Measurements from ENCODE around the gene ICOS.
"Not testable (repeated sequence)": the region's sequence is repeated elsewhere in the genome, so short reads cannot be mapped to it uniquely, and the experiment has no call there.

Gene ICOS

DNA sequence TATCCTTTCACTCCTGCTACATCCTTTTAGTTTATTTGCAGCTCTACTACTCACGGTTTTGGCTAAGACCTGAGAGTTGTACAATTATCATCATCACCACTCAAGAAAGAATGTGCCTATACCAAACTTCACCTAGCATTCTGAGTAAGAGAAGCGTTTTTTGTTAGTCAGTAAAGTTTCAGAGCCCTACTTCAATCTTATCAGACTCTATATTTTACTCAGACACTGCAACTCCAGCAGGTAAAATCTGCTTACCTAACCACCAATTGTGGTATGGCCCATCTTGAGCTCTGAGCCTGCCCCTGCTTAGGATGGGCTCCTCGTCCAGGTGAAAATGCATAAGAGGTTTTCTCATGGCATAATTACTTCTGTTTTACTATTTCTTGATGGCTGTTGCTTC, 37.1 kb downstream of the ICOS start:
- DNase-seq (ENCODE audit: low spot score): no peak

DNA sequence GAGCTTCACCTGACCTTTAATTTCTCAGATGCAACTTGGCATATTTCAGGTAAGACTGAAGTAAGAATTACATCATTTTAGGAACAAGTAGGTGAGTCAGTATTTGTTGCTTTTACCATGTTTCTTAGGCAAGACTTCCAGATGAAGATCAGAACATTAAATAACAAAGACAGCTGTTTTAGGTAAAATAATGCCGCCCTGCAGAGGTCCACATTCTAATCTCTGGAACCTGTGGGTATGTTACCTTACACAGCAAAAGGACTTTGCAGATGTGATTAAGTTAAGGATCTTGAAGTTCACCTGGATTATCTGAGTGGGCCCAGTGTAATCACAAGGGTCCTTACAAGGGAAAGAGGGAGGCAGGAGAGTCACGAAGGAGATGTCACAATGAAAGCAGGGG, 39.3 kb downstream of the ICOS start:
- no peak for DNase-seq (ENCODE audit: low spot score)

DNA sequence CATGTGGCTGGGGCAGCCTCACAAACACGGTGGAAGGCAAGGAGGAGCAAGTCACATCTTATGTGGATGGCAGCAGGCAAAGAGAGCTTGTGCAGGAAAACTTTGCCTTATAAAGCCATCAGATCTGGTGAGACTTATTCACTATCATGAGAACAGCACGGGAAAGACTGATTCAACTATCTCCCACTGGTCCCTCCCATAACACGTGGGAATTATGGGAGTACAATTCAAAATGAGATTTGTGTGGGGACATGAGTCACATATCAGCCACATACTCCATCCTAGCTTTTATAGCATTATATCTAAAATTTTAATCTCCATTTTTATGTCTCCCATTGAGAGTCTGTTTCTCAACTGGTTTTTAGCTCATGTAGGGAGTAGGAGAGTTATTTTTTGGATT, 45.7 kb downstream of the ICOS start:
- no peak for DNase-seq (ENCODE audit: low spot score)

DNA sequence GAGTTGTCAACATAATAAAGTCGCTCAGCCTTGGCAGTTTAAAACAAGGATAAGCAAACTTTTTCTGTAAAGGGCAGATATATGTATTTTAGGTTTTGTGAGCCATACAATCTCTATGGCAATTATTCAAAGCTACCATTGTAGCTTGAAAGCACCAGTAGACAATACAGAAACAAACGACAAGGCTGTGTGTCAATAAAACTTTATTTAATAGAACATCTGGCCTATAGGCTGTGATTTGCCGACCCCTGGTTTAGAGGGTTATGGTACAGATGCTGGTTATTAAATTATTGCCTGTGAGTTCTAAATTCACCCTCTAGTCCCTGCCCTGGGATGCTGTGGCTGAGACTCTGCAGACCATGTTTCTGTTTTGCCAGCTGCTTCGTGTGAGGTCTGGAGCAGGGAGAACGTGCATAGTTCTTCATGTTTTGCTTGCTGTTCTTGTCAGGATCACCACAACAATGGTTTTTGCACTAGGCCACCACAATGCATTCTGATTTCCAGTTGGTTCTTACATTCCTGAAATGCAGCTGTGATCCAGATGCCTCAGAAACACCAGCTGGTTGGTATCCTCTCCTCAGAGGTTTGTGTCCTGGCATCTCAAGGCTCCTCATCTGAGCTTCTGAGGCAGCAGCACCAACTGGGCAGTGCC, 46.6 kb downstream of the ICOS start:
- no peak for DNase-seq (ENCODE audit: low spot score)

DNA sequence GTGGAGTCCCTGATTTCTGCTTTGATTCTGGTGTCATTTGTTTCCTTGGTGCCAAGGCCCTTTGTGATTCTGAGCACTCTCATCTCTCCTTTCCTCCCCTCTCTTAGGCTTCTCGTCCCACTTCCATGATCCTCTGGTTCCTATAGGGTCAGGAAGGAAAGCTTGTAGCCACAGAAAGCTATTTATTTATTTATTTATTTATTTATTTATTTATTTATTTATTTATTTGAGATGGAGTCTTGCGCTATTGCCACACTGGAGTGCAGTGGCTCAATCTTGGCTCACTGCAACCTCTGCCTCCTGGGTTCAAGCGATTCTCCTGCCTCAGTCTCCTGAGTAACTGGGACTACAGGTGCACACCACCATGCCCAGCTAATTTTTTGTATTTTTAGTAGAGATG, 49.4 kb downstream of the ICOS start:
- not testable (repeated sequence) for DNase-seq (ENCODE audit: low spot score)

DNA sequence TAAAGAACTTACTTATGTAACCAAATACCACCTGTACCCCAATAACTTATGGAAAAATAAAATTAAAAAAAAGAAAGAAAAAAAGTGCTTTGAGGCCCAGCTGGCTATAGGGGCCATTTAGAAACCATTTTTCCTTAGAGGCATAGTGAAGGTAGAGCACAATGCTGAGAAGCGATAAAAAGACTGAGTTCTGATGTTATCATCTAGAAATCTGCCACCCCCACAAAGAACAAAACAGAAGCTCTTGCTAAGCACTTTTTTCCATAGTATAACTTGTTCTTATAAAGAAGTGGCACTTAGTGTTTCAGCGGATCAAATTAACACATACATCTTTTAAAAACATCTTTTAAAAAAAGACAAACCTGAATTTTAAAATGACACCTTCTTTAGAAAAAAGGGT, 51.4 kb downstream of the ICOS start:
- DNase-seq (ENCODE audit: low spot score): no peak

DNA sequence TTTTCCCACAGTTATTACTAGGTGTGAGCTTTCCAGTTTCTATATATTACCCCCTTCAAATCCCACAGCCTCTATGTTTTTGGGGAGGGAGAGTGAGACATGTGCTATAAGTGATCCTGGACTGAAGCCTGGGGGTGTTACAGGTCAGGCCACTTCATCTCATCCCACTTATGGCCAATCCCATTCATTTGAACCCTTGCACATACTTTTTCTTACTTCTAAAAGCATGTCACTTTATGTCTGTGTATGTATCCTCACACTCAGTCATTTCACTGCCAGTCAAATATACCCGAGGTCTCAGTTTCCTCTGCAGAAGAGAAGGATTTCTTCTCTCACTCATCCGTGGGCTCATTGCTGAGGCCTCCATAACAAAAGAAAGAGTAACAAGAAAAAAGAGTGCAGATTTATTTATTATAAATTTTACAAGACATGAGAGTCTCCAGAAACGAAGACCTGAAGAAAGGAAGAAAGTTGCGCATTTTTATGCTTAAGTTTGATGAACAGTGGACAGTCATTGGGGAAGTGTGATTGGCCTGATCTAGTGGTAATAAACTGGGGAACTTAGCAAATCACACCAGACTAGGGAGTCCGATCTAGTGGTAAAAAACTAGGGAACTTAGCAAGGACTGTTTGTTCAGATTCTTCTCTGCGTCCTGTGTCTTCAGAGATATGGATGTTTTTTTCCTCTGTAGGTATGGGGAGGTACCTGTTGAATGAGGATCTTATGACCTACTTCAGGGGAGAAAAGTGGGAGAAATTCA, 52.1 kb downstream of the ICOS start:
- no peak for DNase-seq (ENCODE audit: low spot score)

DNA sequence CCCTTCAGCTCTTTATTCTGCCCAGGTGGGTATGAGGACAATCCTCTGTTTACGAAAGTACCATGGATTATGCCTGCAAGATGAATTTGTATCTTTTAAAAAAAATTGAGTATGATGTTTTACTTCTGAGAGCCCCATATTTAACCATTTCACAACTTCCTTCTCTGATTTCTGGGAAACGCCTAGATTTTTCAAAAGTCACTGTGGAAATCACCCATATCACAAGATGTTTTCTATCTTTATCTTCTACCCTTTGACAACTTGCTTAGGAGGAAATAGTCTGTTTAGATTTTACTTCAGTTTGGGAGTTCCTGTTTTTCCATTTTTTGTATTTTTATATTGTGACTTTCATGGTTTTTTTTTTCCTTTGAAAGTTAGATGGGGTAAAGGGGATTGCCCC, 53.0 kb downstream of the ICOS start:
- DNase-seq (ENCODE audit: low spot score): no peak

DNA sequence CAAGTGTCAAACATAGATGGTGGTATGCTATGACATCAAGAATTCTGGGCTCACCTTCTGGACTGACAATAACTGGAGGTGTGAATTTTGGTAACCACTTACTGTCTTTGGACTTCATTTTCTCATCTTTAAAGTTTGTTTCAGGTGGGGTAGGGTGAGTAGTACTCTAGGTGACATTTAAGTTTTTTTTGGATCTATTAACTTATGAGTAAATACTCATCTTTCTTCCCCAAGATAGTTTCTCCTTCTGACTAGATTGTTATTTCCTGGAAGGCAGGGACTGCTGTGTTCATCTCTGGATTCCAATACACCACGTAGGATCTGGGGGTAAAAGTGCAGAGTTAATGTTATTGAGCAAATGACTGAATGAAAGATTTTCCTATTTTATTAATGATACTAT, 55.9 kb downstream of the ICOS start:
- DNase-seq (ENCODE audit: low spot score): no peak

DNA sequence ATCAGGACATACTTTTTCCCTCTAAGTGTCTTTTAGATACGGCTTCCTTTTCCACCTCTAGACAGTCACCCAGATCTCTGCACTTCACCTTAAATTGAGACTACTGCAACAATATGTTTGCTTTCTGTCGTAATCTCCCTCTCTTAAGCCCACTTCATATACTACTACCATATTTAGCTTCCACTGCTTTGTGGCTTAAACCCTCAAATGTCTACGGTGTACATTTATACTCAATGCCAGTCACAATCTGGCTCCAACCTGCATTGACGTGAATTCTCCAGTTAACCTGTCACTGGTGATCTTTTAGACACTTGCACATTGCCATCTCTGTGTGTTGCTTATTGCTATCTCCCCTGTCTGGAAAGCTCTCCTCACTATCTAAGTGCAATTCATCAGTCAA, 56.4 kb downstream of the ICOS start:
- DNase-seq (ENCODE audit: low spot score): no peak

DNA sequence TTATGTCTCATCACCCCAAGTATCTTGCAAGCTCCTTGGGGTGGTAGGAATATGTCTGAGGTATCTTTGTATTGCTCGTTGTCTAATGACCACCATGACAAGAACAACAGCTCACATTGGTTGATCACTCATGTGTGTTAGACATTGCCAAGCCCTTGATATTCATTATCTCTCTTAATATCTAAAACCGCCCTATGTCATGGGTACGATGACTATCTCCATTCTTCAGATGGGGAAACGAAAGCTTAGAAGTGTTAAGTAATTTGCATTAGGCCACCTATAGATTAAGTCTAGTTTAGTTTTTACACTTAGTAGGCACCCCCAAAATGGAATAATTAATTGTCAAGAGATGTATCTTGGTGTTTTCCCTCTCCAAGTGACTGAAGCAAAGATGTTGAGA, 57.0 kb downstream of the ICOS start:
- no peak for DNase-seq (ENCODE audit: low spot score)

DNA sequence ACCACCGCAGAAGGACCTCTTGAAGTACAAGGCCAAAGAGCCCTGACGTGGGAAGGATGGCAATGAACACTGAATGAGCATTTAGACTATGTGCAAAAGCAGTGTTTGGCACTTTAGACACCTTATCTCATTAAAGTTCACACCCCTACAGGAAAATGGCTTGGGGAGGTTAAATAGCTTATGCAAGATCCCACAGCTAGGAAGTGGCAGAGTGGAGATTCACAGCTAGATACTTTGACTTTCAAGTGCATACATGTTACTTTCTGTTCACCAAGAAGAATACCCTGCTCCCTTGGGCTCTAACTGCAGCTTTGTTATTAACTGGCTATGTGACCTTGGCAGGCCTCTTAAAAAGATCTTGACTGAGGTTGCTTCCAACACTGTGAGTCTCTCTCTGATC, 58.2 kb downstream of the ICOS start:
- no peak for DNase-seq (ENCODE audit: low spot score)

DNA sequence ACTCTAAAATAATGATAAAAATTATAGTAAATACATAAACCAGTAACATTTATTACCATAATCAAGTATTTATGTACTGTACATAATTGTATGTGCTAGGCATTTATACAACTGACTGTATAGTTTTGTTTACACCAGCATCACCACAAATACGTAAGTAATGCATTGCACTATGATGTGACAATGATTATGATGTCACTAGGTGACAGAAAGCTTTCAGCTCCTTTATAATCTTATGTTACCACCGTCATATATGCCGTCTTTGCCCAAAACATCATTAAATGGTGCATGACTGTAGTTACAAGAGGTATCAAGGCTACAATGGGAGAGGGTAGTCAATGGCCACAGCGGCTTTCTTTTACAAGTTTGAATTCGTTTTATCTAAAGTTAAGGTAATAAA, 60.1 kb downstream of the ICOS start:
- no peak for DNase-seq (ENCODE audit: low spot score)

DNA sequence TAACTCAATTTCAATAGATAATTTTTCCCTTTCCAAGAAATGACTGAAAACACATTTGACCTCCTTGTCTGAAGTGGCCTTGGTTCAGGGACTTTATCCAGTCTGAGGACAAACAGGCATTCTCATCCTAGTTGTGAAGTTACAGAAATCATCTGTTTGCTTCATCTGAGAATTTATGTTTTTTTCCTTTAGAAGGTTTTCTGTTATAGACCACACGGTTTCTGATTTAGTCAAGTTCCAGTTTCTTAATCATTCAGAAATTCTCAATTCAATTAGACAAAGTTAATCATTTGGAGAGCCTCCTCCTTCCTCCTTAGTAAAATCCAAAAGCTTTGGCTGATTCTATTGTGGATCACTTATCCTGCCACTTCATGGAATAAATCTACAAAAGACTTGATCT, 60.9 kb downstream of the ICOS start:
- no peak for DNase-seq (ENCODE audit: low spot score)

DNA sequence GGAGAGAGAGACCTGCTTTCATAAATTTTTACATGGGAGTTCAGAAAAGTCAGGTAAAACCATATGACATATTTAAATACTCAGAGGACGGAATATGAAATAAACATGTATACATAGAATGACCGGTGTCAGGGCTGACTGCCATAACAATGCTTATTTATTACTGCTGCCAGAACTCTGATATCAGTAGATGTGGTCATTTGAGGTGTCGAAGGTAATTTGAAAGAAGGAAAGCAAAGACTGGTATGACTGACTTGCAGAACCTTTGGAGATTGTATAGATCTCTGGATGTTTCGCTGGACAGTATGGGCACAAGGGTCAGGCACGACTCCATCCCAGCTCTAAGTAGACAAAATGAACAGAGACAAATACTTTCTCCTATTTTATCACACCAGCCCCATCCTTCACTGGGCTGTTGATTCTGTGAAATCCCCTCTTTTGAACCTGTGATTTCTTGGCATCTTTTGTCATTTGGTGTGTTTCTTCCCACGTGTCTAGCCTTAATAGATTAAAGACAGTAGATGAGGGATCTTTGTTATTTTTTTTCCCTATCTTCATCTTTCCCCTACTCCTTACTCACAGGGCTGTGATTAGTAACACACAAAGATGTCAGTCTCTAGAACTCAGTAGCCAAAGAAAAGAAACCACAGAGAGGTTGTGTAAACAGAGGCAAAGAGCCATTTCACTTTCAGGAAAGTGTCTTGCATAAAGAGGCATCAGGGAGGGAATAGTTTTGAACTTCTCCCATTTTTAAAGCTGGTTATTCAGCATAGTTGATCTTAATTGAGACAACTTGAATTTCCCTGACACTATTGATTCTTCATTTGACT, 61.6 kb downstream of the ICOS start:
- no peak for DNase-seq (ENCODE audit: low spot score)

DNA sequence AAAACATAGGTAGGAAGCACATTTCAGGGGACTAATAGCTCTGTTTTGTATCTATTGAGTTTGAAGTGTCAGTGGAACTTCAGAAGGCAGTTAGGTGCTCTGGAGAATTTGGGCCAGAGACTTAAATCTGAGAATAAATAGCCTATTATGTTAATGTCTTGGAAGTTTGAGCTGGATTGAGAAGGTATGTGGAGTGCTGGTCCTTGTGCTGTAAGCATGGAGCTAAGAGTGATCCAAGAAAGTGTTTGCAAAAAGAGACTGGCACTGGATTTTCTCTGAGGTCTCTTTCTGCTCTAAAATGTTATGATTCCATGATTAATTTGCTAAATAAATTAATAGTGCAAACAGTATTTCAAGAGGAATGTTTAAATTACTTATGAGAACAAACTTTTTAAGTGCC, 63.3 kb downstream of the ICOS start:
- DNase-seq (ENCODE audit: low spot score): no peak

DNA sequence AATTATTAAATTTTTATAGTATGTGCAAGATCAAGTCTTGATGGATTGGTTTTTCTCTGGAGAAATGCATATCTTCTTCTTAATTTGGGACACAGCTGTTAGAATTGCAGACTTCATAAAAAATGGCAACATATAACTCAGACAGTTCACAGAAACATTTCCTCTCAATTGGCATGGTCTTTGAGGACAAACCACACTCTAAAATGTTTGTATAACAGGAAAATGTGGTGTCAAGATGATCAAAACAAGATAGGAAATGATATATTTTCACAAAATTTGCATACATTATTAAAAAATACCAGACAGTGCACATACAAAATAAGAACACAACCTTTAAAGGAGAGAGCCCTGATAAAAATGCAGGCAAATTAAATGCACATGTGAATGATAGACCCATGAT, 63.9 kb downstream of the ICOS start:
- DNase-seq (ENCODE audit: low spot score): no peak

DNA sequence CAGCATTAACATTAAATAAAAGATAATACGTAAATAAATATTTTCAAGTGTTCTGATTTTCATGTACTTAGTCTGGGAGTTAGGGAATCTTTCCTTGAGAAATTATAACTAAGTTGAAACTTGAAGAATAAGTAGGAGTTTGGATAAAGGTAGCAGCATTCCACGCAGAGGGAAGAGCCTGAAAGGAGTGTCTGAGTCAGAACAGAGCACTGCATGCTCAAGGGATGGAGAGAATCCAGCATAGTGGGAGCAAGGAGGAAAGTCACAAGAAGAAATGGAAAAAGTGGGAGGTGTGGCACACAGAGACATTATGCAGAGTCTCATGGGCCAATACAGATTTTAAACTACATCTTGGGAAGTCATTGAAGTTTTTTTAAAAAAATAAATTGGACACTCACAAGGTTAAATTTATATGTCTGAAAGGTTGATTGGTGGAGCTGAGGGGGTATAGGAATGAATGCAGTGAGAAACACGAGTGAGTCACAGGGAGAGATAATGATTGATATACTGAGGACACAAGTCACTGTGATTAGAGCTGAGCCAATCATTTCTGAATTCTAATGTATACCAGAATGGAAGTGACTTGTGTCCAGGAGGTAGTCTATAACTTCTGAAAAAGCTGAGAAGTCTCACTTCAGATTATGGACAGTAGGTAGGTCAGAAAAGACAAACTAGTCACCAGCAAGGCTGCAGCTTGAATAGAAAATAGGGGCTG, 66.9 kb downstream of the ICOS start:
- no peak for DNase-seq (ENCODE audit: low spot score)

DNA sequence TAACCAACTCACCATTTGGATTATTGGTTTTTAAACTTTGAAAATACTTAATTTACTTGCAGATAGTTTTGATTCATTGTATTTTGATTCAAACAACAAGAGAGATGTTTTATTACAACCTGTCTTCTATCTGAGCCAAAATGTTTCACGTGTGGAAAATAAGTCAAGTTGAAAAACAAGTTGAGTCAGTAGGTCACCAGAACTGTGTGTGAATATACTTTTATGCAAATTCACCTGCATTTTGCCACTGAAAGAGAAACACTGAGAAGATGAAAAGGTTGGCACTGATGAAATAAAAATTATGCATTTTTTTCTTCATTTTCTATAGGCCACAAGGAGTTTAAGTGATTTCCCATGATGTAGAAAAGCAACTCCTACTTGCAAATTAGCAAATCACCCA, 68.3 kb downstream of the ICOS start:
- DNase-seq (ENCODE audit: low spot score): no peak

DNA sequence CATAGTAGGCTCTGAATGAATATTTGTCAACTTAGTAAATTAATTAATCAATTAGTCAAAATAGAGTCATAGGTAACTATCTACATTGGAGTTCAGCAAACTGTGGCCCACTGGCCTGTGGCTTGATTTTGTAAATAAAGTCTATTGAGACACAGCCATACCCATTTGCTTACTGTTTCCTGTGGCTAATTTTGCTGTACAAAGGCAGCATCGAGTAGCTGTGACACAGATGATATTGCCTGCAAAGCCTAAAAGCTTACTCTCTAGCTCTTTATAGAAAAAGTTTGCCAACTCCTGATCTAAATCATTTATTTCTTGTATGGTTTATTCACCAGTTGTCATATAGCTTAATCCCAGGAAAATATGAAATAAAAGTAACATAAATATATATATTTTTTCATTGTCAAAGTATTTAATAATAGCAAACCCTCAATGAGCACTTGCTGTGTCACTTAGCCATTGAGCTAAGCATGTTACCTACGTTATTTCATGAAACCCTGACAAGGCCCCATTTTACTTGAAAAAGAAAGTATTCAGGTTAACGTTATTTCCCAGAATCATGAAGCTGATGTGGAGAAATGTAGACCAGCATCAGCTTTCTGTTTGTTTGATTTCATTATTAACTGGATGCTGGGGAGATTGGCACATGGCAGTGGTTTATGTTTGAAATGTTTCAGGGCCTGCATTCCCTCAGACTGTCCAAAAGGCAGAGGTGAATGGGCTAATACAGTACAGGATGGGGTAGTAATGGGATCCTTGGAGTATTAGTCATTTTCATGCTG, 69.6 kb downstream of the ICOS start:
- DNase-seq (ENCODE audit: low spot score): no peak

DNA sequence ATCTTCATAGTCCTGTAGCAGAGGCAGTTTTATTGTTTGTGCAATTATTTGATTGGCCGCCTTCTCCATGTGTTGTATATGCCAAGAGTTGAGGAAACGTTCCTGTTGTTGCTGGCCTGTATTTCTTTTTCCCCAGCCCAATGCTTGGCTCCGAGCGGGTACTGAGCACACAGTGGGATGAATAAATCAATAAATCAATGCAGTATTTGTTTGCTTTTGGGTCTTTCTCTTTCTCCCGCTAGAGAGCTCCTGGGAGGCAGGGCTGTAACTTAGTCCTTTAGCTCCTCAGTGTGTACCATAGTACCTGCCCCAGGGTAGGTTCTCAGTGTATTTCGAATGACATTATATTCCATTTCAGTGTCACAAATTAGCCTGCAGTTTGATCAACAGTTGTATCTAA, 71.8 kb downstream of the ICOS start:
- no peak for DNase-seq (ENCODE audit: low spot score)

Data from COLO829 (cell line).